ENCODE data around the gene RASA4B.
"Not testable (repeated sequence)": the region's sequence is repeated elsewhere in the genome, so short reads cannot be mapped to it uniquely, and the experiment has no call there.

RASA4B gene

DNA sequence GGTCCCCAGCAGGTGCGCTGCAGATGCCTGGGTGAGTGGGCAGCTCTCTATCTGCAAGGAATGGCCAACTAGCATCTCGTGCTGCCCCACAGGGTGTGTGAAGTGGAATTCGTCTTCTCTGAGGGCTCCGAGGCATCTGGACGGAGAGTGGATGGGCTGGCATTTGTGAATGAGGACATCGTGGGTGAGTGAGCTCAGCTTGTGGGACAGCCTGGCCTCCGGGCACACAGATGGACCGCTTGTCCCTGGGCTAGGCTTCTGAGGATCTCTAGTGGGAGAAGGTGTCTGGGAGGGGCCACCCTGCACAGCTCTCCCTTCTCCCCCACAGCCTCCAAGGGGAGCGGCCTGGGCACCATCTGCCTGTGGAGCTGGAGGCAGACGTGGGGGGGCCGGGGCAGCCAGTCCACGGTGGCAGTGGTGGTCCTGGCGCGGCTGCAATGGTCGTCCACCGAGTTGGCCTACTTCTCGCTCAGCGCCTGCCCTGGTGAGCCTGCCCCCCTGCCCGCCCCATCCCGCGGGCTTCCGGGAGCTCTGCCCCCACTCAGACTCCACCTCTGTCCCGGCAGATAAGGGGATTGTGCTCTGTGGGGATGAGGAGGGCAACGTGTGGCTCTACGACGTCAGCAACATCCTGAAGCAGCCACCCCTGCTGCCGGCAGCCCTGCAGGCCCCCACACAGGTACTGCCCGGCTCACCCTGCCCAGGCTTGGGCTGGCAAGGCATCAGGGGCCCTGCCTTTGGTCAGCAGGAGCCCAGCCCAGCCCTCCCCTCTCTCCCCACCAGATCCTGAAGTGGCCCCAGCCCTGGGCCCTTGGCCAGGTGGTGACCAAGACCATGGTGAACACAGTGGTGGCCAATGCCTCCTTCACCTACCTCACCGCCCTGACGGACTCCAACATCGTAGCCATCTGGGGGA lies 45.2 kb downstream of the RASA4B start:
- no peak for DNase-seq

DNA sequence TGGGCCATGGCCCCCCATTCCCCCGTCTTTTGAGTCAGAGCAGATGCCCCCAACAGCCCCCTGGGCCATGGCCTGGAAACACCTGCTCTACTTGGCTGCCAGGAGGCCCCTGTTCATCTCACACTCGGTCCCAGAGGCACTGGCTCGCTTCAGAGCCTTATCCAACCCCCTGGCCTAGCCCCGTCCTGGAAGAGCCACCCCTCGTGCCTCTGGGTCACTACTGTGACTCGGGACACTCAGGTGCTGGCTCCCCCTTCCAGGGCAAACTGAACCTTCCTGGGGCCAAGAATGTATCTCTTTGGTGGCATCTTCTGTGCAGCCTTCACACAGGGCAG lies 45.8 kb downstream of the RASA4B start:
- no peak for DNase-seq

DNA sequence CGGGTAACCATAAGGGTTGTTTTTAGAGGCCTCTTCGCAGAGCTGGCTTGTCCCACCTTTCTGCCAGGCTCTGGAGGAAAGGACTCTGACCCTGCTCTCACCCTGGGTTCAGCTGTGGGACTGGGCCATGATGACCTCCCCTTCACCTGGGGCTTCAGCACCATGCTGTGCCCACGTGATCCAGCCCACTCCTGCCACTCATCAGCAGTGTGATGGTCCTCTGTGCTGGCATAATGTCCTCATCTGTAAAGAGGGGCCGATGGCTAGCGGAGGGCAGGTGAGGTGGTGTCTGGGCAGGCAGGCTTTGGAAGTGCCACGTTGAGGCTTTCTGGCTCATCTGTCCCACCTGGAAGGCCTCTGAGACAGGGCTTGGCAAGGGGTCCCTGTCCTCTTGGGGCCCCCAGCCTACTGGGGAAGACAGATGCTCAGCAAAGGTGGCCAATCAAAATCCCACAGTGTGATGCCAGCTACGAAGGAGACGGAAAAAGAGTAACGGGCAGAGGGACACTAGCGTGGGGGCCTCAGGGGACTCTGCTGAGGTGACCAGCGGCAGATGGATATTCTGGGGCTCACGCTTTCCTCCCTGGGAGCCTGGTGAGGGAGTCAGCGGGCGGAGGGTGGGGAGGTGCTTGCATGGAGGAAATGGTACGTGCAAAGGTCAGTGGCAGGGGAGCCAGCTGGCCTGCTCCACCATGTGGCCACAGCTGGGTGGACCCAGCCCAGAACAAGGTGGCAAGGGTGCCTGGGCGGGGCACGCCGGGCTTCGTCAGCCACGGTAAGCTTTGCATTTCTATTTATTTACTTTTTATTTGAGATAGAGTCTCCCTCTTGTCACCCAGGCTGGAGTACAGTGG lies 47.4 kb downstream of the RASA4B start:
- DNase-seq = no peak

DNA sequence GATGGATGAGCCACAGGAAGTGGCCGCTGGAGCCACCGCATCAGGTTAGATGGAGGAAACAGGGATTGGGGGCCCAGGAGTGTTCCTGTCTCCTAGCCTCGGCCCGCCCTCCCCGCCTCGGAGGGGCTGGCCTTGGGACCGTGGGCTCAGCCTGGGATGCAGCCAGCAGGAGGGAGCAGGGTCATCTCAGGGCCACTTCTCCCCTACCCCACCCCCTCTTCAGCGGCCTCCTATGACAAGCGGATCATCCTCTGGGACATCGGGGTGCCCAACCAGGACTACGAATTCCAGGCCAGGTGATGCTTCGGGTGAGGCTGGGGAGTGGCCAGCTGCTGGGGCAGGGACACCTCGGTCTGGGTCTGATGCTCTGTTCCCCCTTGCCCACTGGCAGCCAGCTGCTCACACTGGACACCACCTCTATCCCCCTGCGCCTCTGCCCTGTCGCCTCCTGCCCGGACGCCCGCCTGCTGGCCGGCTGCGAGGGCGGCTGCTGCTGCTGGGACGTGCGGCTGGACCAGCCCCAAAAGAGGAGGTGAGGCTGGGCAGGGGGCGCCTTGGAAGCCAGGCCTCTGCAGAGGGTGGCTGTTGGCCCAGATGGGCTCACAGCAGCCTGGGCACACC lies 48.1 kb downstream of the RASA4B start:
- DNase-seq = no peak

DNA sequence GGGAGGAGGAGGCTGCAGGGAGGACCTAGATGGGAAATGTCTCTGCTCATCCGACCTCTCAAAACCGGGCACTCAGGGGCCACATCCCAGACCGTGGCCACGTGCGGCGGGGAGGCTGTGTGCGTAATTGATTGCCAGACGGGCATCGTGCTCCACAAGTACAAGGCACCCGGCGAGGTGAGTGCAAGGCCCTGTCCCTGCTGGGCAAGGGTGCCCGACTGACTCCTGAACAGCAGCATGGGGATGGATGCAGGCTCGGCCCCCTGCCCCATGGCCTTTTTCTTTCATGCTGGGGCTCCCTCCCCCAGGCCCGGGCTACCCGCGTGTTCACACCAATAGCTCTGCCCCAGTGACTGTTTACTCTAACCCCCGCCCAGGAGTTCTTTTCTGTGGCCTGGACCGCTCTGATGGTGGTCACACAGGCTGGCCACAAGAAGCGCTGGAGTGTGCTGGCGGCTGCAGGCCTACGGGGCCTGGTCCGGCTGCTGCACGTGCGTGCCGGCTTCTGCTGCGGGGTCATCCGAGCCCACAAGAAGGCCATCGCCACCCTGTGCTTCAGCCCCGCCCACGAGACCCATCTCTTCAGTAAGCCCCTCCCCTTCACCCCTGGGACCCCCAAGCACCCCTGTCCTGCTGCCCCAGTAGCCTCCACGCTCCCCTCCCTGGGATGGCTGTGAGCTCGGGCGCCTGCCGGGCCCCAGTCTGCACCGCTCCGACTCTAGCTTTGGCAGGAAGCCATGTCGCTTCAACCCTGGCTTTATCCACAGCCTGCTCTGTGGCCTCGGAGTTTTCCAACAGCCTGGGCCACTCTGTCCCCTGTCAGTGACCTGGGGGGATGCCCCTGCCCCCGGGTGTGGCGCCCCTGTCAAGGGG lies 48.9 kb downstream of the RASA4B start:
- DNase-seq = no peak

DNA sequence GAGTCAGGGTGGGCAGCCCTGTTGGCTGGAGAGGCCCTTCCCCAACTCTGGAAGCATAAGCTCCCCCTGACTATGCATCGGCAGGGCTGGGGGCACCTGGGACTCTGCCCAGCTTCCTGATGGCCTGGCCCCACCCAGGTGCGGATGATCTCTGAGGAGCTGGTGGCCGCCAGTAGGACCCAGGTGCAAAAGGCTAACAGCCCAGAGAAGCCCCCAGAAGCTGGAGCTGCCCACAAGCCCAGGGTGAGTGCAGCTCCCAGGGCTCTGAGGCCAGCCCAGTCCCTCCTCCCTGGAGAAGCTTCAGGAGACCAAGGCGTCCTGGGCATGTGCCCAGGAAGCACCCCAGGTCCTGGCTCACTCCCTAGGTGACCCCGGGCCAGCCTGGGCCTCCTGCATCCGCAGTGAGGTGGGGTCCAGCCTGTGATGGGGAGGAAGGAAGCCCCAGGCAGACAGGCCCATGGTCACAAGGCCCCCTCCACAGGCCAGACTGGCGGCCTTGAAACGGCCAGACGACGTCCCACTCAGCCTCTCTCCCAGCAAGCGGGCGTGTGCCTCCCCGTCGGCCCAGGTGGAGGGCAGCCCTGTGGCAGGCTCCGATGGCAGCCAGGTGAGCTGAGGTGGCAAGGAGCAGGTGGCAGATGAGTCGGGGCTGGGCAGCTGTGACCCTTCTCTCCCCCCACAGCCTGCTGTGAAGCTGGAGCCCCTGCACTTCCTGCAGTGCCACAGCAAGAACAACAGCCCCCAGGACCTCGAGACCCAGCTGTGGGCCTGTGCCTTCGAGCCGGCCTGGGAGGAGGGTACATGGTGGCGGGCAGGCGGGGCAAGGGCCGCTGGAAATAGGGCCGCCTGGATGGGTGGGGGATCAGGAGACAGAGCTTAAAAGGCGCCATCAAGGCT lies 49.7 kb downstream of the RASA4B start:
- no peak for DNase-seq

DNA sequence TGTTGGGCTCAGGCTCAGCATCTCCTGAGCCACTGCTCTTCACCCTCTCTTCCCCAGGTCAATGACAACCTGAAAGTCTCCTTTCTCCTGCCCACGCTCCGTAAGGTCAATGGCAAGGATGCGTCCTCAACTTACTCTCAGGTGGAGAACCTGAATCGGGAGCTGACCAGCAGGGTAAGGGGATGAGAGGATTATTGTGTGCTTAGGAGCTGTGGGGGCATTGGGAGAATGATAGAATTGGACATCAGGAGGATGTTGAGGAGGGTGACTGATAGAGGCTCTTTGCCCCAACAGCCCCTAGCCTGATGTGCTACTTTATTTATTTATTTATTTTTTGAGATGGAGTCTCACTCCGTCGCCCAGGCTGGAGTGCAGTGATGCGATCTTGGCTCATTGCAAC lies 51.5 kb downstream of the RASA4B start:
- DNase-seq = no peak

DNA sequence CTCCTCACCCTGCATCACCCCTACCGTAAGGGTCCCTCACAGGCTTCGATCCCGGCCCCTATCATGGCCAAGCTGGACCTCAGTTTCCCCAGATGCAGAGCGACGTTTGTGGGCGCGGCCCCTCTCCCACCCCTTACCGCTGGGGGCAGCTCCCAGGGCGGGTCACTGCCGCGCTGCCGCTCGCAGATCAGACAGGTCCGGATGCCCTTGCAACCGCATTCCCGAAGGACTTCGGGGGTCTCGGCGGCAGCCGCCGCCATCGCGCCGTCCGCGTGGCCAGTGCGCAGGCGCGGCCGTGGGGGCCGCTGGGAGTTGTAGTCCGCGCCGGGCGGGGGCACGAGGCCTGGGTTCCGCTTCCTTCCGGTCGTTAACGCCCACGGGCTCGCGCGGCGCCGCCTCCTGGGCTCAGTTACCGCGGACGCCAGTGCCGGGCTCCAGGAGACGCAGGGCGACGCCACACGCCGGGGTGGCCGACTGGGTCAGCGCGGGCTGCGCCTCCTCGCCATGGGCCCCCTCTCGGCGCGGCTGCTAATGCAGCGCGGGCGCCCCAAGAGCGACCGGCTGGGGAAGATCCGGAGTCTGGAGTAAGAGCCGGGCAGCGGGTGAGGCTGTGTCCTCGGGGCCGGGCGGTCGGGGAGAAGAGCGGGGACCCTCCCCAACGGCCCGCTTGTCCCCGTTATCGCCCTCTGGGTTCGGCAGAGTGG lies 52.8 kb downstream of the RASA4B start, which contains the start of the genes ALKBH4 and LRWD1:
Gene ALKBH4 (minus strand): TSS at position 287 of the 704 bp plus-strand sequence. CDS start 27 bp downstream, at position 260.
Gene LRWD1 (plus strand): TSS at position 408 of the 704 bp plus-strand sequence. CDS start 97 bp downstream, at position 505.
- DNase-seq = peak; percentile 92 to 93

DNA sequence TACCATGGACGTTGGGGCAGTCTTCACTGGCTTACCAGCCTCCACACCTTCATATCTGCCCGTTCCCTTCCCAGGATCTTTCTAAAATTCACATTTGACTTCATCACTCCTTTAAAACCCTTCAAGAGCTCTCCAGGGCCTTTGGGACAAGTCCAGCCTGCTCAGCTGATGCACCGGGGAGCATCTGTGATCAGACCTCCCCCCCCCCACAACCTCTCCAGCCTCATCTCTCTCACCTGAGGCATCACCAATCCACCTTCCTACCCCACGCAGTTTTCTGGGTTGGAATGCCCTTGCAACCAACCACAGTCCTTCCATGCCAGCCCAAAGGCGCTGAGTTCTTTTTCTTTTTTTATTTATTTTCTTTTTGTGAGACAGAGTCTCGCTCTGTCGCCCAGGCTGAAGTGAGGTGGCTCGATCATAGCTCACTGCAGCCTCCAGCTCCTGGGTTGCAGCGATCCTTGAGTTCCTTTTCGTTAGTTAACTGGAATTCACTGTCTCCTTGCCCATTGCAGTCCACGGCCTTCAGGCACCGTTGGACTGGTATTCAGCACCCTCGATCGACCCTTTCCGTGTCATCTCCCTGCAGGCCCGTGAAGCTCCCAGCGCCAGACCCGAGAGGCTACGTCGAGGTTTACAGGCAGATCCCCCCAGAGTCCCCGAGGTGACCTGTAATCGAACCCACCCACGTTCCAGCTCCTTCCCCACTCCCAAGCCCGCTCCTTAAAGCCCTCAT lies 53.6 kb downstream of the RASA4B start:
- DNase-seq = no peak

DNA sequence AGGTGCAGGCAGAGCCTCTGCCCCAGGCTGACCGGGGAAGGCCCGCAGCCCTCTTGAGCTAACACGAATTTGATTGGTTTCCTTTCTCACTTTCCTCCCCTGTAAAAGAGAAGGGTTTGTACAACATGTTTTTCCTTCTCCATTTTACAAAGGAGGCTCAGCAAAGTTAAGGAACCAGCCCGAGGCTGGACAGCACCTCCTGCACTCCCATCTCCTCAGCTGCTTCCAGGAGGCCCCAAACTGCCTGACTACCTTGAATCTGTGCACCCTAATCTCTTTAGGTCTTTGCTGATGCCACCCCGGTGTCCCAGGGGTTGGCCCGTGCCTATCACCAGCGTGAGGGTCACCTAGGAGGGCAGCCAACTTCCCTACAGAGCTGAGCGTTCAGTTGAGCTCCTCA lies 57.1 kb downstream of the RASA4B start:
- no peak for DNase-seq

DNA sequence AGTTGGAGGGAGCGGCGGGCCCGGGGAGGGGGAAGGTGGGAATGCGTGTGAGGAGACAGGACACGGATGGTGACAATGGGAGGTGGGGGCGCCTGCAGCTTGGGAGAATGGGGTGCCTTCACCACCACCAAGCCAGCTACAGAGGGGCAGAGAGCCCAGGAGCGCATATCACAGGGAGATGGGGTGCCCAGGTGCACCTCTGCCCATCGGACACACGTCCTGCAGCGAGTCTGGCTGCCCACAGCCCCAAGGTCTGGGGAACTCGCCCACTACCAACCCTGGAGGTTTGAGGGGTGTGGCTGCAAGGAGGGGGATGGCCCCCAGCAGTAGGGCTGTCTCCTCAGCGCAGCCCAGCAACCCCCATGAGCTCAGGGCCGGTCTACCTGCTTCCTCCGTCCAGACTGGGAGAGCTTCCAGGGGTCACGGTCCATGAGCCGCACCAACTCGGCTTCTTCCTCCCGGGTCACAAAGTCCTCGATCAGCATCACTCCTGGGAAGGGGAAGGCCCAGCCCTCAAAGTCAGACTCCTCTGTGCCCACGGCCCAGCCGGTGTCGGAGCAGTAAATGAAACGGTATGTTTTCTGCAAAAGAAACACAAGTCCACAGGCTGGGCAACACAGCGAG lies 58.2 kb downstream of the RASA4B start:
- no peak for DNase-seq

DNA sequence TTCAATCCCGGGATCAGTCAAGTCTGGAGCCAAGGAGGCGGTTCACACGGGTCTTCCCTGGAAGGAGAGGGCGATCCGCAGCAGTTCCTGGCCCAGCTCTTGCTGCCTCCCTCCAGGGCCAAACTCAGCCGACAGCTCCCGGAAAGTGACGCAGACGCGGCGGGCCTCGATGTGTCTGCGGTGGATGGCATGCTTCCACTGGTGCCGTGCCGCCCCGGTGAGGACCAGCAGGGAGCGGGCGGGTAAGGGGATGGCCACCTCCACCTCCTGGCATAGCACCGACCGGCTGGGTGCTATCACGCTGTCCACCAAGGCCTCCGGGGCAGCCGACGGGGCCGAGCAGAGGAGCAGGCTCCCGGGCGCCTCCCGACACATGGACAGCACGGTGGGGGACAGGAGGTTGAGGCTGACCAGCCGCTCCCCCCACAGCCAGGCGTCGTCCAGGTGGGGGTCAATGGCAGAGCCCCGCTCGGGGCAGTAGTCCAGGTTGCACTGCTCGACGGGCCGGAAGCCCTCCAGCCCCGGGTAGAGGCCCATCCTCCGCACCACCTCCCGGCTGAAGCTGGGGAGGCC lies 60.1 kb downstream of the RASA4B start:
- no peak for DNase-seq

DNA sequence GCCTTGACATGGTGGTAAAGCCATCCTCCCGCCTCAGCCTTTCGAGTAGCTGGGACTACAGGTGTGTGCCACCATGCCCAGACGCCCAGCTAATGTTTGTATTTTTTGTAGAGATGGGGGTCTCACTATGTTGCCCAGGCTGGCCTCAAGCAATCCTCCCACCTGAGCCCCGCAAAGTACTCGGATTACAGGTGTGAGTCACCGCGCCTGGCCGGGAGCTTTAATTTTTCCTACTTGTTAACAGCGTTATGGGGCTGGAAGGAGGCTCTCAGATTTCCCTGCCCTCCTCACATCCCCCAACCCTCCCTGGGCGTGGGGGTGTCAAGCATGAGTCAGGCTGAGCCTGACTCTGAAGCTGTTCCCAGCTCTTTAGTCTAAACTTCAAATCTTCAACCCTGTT lies 61.2 kb downstream of the RASA4B start:
- no peak for DNase-seq

DNA sequence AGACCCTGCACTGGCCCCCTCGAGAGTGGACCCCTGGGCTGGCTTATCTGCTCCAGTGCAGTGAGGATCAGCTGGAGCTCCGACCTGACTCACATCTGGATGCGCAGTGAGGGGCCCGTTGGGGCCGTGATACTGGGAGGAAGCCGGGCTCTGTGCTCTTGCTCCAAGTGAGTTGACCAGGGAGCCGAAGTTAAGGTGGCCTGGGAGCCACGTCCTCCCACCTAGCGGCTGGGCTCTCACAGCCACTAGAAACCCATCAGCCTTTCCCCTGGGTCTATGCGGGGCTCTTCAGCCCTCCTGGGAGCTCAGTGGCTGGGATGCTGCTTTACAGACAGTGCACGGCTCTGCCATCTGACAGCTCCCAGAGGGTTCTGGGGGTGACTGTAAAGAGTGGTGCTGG lies 62.0 kb downstream of the RASA4B start:
- no peak for DNase-seq

DNA sequence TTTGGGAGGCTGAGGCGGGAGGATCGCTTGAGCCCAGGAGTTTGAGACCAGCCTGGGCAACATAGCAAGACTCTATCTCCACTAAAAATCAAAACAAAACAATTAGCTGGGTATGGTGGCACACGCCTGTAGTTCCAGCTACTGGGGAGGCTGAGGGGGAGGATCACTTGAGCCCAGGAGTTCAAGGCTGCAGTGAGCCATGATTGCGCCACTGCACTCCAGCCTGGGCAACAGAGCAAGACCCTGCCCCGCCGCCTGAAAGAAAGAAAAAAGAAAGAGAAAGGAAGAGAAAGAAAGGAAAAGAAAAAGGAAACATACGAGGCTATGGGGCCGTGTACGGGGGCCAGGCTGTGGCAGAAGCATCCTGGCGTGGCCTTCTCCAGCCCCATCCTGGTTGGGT lies 62.6 kb downstream of the RASA4B start:
- not testable (repeated sequence) for DNase-seq

DNA sequence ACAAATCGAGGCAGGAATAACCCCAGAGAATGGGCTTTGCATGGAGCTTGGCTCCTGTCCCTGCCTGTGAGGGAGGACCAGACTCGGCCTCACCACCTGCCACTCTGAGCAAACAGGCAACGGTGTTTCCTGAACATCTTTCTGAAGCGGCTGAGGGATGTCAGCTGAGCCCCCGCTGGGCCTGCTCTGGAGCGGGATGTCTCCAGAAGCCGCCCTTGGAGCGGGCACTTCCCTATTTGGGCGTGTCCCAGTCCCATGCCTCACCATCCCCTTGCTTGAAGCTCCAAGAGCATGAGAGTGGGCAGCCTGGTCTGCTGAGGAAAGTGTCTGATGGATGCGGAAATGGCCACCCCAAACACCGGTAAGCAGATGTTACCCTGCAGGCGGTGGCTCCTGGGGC lies 63.1 kb downstream of the RASA4B start:
- DNase-seq = no peak

DNA sequence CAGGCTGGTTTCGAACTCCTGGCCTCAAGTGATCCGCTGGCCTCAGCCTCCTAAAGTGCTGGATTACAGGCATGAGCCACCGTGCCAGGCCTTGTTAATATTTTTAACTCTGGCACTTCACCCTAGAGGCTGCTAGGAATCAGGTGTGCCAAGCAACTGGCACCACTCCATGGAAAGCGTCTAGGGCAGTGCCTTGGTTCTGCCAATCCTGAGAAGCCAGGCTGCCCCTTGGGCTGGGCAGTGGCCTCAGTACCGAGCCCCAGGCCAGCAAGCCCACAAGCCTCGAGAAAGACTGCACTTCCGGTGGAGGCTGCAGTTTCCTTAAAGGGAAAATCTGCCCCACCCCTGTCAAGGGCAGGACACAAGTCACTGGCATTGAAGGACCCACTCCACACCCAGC lies 64.3 kb downstream of the RASA4B start:
- DNase-seq = peak; percentile 25 to 40

DNA sequence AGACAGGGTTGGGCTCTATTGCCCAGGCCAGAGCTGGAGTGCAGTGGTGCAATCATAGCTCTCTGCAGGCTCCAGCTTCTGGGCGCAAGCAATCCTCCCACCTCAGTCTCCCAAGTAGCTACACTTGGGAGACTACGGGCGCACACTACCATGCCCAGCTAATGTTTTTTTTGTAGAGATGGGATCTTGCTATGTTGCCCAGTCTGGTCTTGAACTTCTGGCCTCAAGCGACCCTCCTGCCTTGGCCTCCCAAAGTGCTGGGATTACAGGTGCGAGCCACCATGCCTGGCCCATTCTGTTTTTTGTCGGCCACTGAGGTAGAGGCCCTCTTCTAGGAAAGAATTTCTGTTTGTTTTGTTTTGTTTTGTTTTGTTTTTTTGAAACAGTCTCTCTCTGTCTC lies 65.1 kb downstream of the RASA4B start:
- no peak for DNase-seq
